T-helper 2 cell treated with Interferon-gamma antibody and Interleukin-4, amounts not matched to agents 5 μg/mL and 100 μg/mL, for 36 hours (primary cell): ENCODE measurements around the gene CHAMP1.

ENCODE experiments used
- DNase-seq: peaks from one replicate; pipeline ENCODE4 v3.0.0; 2021; ENCODE audit warnings: low spot score
- H3K27ac Mint-ChIP-seq: one replicate; pipeline ENCODE4 v1.8.0; 2021; ENCODE audit warnings: mild to moderate bottlenecking, mixed read lengths
- H3K27me3 Mint-ChIP-seq: one replicate; pipeline ENCODE4 v1.8.0; 2021; ENCODE audit warnings: low read depth, mixed read lengths
- H3K36me3 Mint-ChIP-seq: one replicate; pipeline ENCODE4 v1.8.0; 2021; ENCODE audit warnings: low read depth, mixed read lengths
- H3K4me1 Mint-ChIP-seq: one replicate; pipeline ENCODE4 v1.8.0; 2021; ENCODE audit warnings: low read depth, mixed read lengths
- H3K4me3 Mint-ChIP-seq: one replicate; pipeline ENCODE4 v1.8.0; 2022; ENCODE audit warnings: mild to moderate bottlenecking, moderate library complexity, mixed read lengths
- H3K9me3 Mint-ChIP-seq: one replicate; pipeline ENCODE4 v1.8.0; 2021; ENCODE audit warnings: mixed read lengths

Gene CHAMP1

DNA sequence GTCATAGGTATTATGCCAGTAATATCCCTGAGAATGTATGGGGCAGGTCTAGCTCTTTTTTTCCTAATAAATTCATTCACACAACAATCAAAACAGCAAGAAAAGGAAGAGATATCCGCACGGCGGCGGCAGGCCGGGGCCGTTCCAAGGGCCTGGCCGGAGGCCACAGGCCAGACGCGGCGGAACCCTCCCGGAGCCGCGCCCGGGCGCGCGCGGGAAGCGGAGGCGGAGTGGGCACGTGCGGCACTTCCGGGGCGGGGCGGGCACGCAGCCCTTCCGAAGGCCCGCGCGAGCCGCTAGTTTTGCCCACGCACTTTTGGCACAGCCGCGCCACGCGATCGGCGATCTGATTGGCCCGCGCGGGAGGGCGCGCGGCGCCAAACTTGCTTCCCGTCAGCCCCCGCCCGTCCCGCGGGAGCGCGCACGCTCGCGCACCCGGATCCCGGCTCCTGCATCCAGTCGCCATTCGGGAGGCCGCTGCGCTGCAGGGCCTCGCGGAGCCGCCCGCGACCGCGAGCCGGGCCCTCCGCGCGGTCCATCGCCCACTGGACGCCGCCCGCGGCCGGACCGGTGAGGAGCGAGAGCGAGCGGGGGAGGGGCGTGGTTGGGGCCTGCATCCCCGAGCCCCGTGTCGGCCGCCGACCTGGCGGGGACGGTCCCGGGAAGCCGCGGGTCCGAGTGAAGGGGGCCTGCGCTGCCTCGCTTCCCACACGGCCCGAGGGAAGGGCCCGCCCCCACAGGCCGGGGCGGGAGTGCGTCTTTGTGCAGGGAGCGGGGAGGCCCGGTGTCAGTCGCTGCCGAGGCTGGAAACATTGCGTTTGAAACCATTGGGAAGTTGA is at the start of gene CHAMP1:
TSS of gene CHAMP1 (plus strand) at position 430 of the 839 bp plus-strand sequence. CDS start 9,340 bp downstream, outside the sequence.
- peak within 1 kb of the TSS; percentile 91 for H3K27ac Mint-ChIP-seq
- H3K27me3 Mint-ChIP-seq = no peaks in the 10 kb centered on the region
- peak within 1 kb of the TSS; percentile 89 for H3K4me3 Mint-ChIP-seq
- H3K36me3 Mint-ChIP-seq = peaks cover 14% of the 10 kb centered on the region
- peak; percentile 97 for DNase-seq
- no peaks in the 10 kb centered on the region for H3K9me3 Mint-ChIP-seq
- peaks cover 39% of the 10 kb centered on the region for H3K4me1 Mint-ChIP-seq

DNA sequence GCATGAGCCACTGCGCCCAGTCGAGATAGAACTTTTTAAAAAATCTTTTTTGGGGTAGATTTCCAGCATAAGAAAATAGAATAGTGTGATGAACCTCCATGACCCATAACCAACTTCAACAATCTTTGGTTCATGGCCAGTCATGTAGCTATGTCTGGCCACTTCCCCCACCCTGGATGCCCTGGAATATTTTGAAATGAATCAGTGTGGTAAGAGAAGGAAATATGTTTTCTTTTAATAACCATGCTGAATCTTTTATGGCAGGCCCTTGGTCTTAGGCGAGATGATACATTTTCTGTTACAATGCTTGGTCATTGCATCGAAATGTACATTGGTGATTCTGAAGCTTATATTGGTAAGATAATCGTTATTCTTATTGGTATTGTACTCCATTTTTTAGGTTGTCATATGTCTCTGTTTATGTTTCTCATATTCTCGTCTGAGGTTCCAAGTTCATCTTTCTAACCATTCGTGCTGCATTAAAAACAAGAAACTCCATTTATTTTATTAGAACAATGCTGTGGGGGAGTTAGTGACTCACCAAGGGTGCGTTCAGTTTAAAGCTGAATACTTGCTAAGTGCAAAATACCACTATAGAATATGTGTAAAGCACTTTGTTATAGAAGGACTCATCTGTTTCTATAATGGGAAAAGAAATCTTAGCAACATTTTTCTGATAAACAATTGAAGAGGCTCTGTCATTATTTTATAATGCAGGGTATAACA is 49.3 kb upstream of the CHAMP1 start:
- H3K27ac Mint-ChIP-seq = no peak overlapping the region
- H3K4me3 Mint-ChIP-seq = no peak overlapping the region
- peaks cover 33% of the 10 kb centered on the region for H3K4me1 Mint-ChIP-seq
- peaks cover 4% of the 10 kb centered on the region for H3K9me3 Mint-ChIP-seq
- no peaks in the 10 kb centered on the region for H3K27me3 Mint-ChIP-seq
- no peak for DNase-seq
- H3K36me3 Mint-ChIP-seq = peaks cover 72% of the 10 kb centered on the region

DNA sequence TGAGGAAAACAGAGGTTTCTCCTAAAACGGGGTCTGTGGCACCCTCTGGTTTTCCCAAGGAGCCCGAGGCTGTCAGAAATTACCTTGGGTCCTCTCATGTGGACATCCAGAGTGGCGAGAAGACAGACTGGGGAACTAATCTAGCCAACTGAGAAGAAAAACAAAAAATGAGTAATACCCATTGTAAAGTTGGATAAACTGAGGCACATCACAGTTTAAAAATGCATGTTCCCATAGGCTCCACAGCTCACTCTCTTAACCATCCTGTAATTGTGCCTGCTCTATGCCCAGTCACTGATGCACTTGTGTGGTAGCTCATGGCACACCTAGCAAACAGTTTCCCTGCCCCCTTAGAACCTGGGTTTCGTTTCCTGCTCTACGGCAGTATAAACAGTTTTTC is 48.1 kb upstream of the CHAMP1 start:
- Mint-ChIP-seq H3K9me3 (peaks cover 4% of the 10 kb centered on the region), H3K27ac (no peak overlapping the region), H3K36me3 (peaks cover 67% of the 10 kb centered on the region), H3K27me3 (no peaks in the 10 kb centered on the region), H3K4me1 (peaks cover 26% of the 10 kb centered on the region), H3K4me3 (no peak overlapping the region)
- DNase-seq = no peak

GRCh38 chr13:114268344-114269280 is 45.7 kb upstream of the CHAMP1 start:
- Mint-ChIP-seq H3K27ac (peak overlapping the region; percentile 50), H3K4me1 (peaks cover 12% of the 10 kb centered on the region), H3K9me3 (peaks cover 4% of the 10 kb centered on the region), H3K27me3 (no peaks in the 10 kb centered on the region), H3K4me3 (peak overlapping the region; percentile 19), H3K36me3 (peaks cover 63% of the 10 kb centered on the region)
- DNase-seq = no peak

DNA sequence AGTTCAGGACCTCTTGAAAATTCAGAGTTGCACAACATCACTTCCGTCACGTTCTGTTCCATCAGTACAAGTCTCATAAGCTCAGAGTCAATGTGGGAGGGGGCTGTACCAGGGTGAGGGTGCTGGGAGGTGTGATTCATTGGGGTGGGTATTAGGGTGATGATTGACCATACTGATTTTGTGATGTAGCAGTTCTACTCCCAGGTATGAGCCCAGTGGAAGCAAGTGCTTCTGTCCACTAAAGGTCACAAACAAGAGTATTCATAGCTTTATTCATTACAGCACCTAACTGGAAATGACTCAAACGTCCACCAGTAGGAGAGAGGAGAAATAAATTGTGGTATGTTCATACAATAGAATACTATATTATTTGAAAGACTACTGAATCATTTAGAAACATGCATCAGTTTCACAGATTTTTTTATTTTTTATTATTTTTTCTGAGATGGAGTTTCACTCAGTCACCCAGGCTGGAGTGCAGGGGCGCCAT is 45.0 kb upstream of the CHAMP1 start:
- Mint-ChIP-seq H3K36me3 (peaks cover 63% of the 10 kb centered on the region), H3K4me1 (peaks cover 9% of the 10 kb centered on the region), H3K27me3 (no peaks in the 10 kb centered on the region), H3K9me3 (peaks cover 4% of the 10 kb centered on the region), H3K4me3 (no peak overlapping the region), H3K27ac (no peak overlapping the region)
- DNase-seq = no peak

DNA sequence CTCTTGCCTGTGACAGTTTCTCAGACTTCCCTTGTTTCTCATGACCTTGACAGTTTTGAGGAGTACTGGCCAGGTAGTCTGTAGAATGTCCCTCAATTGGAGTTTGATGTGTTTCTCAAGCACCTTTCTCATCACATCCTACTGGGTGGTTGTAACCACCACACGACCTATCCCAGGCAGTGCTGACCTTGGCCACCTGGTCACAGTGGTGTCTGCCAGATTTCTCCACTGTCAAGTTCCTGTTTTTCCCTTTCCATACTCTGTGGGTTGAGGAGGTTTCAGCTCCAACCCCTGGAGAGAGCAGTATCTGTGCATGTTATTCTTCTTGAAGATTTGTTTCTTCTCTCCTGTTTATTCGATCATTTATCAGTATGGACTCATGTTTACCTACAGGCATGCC is 41.3 kb upstream of the CHAMP1 start:
- peaks cover 3% of the 10 kb centered on the region for H3K9me3 Mint-ChIP-seq
- DNase-seq = no peak
- no peak overlapping the region for H3K4me3 Mint-ChIP-seq

GRCh38 chr13:114275304-114275703 is 39.0 kb upstream of the CHAMP1 start:
- H3K36me3 Mint-ChIP-seq = peaks cover 44% of the 10 kb centered on the region
- H3K4me1 Mint-ChIP-seq = peaks cover 18% of the 10 kb centered on the region

More for the DNA sequence above, 41.3 kb upstream of the CHAMP1 start:
- Mint-ChIP-seq H3K27me3 (no peaks in the 10 kb centered on the region), H3K4me1 (peaks cover 11% of the 10 kb centered on the region), H3K36me3 (peaks cover 54% of the 10 kb centered on the region), H3K27ac (no peak overlapping the region)

DNA sequence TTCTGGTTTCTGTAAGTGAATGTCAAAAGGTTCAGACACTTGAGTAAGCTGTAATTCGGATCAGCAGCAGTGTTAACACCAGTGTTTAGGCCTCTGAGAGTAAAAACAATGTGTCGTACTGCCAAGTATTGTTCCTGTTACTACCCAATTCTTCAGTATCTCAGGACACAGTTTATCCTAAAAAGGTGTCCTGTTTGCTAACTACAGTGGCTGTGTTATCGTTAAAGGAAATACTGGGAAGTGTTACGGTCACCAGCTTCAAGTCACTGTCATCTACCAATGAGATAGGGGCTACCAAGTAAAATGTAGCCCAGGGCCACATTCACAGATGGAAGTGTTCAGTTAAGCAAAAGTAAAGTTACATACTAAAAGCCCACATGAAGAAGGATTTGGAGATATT is 35.2 kb upstream of the CHAMP1 start:
- no peak for DNase-seq
- Mint-ChIP-seq H3K4me3 (no peak overlapping the region), H3K27me3 (no peaks in the 10 kb centered on the region), H3K36me3 (peaks cover 39% of the 10 kb centered on the region), H3K27ac (peak overlapping the region; percentile 97), H3K4me1 (peaks cover 31% of the 10 kb centered on the region), H3K9me3 (no peaks in the 10 kb centered on the region)

More at GRCh38 chr13:114275304-114275703, 39.0 kb upstream of the CHAMP1 start:
- Mint-ChIP-seq H3K4me3 (no peak overlapping the region), H3K27me3 (no peaks in the 10 kb centered on the region), H3K9me3 (no peaks in the 10 kb centered on the region), H3K27ac (peak overlapping the region; percentile 19)
- DNase-seq = no peak

DNA sequence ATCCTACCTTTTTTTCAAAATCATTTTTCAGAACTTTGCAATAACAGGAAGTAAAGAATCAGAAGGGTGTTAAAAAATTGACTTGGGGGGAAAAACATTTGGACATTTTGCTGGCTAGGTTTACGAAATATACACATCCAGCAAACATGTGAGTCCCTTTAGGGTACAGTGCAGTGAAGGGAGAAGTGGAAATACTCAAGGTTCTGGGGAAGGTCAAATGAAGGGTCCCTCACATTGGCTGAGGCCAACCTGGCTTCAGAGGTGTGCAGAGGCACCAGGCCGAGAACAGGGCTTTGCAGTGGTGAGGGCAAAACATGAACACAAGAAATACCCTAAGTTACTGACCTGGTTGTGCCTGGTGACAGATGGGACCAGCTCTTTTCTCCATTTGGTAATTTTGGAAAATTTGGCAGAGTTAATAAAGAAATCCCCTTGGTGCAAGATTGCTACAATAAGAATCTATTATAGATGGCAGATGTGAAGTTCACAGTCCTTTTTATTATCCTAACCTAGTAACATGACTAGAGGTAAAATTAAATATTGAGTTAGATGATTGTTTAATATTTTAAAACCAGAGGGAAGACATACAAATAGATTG is 34.4 kb upstream of the CHAMP1 start:
- Mint-ChIP-seq H3K4me3 (peak overlapping the region; percentile 63), H3K27me3 (no peaks in the 10 kb centered on the region), H3K4me1 (peaks cover 31% of the 10 kb centered on the region), H3K9me3 (no peaks in the 10 kb centered on the region), H3K27ac (peak overlapping the region; percentile 97), H3K36me3 (peaks cover 40% of the 10 kb centered on the region)
- DNase-seq = no peak

DNA sequence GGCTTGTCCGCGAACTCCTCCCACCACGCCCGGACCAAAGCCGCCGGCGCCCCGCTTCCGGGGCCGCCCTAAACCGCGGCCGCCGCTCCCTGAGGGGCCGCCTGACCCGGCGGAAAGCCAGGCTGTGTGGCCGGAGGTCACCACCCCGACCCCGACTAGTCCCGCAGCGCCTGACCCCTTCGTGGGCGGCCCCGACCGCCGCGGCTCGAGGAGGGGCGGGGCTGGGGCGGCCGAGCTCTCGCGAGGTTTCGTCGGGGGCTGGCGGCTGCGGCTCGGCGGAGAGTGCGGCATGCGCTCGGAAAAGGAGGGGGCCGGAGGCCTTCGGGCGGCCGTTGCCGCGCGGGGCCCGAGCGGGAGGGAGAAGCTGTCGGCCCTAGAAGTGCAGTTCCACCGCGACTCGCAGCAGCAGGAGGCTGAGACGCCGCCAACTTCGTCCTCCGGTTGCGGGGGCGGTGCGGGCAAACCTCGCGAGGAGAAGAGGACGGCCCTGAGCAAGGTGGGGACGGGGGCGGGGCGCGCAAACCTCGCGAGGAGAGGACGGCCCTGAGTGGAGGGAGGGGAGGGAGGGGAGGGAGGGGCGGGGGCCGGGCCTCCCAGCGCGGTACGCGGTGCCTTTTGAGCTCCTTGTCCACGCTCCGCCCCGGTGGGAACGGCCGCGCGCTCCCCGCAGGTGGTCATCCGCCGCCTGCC is 32.8 kb upstream of the CHAMP1 start, which contains the start of gene UPF3A:
TSS of gene UPF3A (plus strand) at position 251 of the 690 bp plus-strand sequence. CDS start at position 290, 39 bp downstream.
- Mint-ChIP-seq H3K4me1 (peaks cover 27% of the 10 kb centered on the region), H3K27ac (peak within 1 kb of the TSS; percentile 97), H3K27me3 (no peaks in the 10 kb centered on the region), H3K36me3 (peaks cover 42% of the 10 kb centered on the region), H3K4me3 (peak within 1 kb of the TSS; percentile 91), H3K9me3 (no peaks in the 10 kb centered on the region)
- DNase-seq = peak; percentile 88

DNA sequence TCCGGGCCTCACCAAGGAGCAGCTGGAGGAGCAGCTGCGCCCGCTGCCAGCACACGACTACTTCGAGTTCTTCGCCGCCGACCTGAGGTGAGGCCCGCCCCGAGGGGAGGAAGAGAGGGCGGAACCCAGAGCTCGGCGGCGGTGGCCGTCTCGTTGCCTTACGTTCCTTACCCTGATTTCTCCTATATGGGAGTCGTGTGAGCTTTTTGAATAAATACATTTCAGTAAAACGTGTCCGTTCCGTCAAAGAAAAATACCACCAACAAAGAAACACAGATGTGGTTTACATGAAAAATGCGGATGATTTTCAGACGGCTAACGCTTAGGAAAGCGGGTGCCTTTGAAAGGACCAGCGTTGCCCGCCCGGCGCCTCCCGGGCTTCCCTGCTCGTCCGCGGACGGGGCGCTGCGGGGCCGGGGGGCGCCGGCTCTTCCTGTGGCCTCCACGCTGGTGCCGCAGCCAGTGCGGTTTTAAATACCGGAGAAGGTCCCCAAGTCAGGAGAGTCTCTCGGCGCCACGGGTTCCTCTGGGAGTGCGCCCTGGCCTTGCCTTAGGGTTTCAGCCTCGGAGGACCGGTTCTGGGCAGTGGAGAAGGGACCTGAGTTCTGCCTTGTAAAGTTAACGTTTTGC is 32.1 kb upstream of the CHAMP1 start:
- Mint-ChIP-seq H3K27me3 (no peaks in the 10 kb centered on the region), H3K4me3 (peak overlapping the region; percentile 89), H3K36me3 (peaks cover 49% of the 10 kb centered on the region), H3K27ac (peak overlapping the region; percentile 87), H3K4me1 (peaks cover 27% of the 10 kb centered on the region), H3K9me3 (no peaks in the 10 kb centered on the region)
- DNase-seq = peak; percentile 35

- H3K4me3 Mint-ChIP-seq = peak overlapping the region; percentile 49
- H3K27ac Mint-ChIP-seq = peak overlapping the region; percentile 46
- peaks cover 53% of the 10 kb centered on the region for H3K36me3 Mint-ChIP-seq
- peaks cover 27% of the 10 kb centered on the region for H3K4me1 Mint-ChIP-seq
- no peak for DNase-seq
- no peaks in the 10 kb centered on the region for H3K27me3 Mint-ChIP-seq
- H3K9me3 Mint-ChIP-seq = no peaks in the 10 kb centered on the region
Observed at GRCh38 chr13:114283576-114283975, 30.7 kb upstream of the CHAMP1 start.
